ENCODE data around the gene THRB.

DNA sequence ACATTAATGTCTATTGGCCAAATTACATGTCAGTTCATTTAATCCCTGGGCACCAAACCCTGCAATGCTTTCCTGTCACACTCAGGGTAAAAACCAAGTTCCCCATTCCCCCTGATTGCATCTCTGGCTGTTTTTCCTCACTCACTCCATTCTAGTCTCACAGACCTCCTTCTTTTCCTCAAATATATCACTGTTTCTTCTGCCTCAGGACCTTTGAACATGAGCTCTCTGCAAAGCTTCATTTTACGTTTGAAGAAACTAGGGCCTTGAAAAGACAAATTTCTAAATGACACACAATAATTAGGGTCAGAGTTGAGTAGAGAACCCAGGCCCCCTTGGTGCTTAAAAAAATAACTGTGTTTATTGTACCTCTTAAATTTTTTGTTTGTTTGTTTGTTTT, 230.6 kb downstream of the THRB start:
- no peak for TF ChIP-seq ZNF624 (tag by site-specific recombination; IDR thresholded peaks at IDR 0.05)
- TF ChIP-seq, protein P1, sequence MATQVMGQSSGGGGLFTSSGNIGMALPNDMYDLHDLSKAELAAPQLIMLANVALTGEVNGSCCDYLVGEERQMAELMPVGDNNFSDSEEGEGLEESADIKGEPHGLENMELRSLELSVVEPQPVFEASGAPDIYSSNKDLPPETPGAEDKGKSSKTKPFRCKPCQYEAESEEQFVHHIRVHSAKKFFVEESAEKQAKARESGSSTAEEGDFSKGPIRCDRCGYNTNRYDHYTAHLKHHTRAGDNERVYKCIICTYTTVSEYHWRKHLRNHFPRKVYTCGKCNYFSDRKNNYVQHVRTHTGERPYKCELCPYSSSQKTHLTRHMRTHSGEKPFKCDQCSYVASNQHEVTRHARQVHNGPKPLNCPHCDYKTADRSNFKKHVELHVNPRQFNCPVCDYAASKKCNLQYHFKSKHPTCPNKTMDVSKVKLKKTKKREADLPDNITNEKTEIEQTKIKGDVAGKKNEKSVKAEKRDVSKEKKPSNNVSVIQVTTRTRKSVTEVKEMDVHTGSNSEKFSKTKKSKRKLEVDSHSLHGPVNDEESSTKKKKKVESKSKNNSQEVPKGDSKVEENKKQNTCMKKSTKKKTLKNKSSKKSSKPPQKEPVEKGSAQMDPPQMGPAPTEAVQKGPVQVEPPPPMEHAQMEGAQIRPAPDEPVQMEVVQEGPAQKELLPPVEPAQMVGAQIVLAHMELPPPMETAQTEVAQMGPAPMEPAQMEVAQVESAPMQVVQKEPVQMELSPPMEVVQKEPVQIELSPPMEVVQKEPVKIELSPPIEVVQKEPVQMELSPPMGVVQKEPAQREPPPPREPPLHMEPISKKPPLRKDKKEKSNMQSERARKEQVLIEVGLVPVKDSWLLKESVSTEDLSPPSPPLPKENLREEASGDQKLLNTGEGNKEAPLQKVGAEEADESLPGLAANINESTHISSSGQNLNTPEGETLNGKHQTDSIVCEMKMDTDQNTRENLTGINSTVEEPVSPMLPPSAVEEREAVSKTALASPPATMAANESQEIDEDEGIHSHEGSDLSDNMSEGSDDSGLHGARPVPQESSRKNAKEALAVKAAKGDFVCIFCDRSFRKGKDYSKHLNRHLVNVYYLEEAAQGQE (tag by site-specific recombination; IDR thresholded peaks at IDR 0.05) = no peak
- TF ChIP-seq, protein P2, sequence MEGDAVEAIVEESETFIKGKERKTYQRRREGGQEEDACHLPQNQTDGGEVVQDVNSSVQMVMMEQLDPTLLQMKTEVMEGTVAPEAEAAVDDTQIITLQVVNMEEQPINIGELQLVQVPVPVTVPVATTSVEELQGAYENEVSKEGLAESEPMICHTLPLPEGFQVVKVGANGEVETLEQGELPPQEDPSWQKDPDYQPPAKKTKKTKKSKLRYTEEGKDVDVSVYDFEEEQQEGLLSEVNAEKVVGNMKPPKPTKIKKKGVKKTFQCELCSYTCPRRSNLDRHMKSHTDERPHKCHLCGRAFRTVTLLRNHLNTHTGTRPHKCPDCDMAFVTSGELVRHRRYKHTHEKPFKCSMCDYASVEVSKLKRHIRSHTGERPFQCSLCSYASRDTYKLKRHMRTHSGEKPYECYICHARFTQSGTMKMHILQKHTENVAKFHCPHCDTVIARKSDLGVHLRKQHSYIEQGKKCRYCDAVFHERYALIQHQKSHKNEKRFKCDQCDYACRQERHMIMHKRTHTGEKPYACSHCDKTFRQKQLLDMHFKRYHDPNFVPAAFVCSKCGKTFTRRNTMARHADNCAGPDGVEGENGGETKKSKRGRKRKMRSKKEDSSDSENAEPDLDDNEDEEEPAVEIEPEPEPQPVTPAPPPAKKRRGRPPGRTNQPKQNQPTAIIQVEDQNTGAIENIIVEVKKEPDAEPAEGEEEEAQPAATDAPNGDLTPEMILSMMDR (tag by site-specific recombination; IDR thresholded peaks at IDR 0.05) = no peak
- no peak for TF ChIP-seq ZNF24 (tag by site-specific recombination; IDR thresholded peaks at IDR 0.05)
